H54 (cell line): ENCODE results near the gene ADGRA1.

Experiments used
- DNase-seq: peaks from one replicate; pipeline ENCODE4 v3.0.0; 2011; ENCODE audit warnings: low spot score, mixed read lengths; ENCODE audit not compliant: insufficient read length
- FAIRE-seq: peaks from 3 replicates; lab custom pipeline; 2011; peaks lifted over from hg19 to GRCh38; lab: Jason Lieb, UNC
- POLR2A ChIP-seq: IDR thresholded peaks from 2 replicates; pipeline ENCODE4 v1.6.1; 2011; ENCODE audit warnings: low read depth, mild to moderate bottlenecking, low read length

ADGRA1 gene

GRCh38 chr10:133076274-133077038 lies 11.3 kb upstream of the ADGRA1 start:
- DNase-seq (no peak), FAIRE-seq (no peak)
- no peak for TF ChIP-seq POLR2A

GRCh38 chr10:133079836-133080682 lies 7.7 kb upstream of the ADGRA1 start:
- DNase-seq (no peak), FAIRE-seq (no peak)
- no peak for TF ChIP-seq POLR2A

GRCh38 chr10:133080683-133081040 lies 7.1 kb upstream of the ADGRA1 start:
- DNase-seq: no peak
- no peak for TF ChIP-seq POLR2A
- FAIRE-seq: no peak

GRCh38 chr10:133081636-133082035 lies 6.1 kb upstream of the ADGRA1 start:
- DNase-seq (no peak), FAIRE-seq (no peak)
- TF ChIP-seq POLR2A: no peak

GRCh38 chr10:133082685-133083421 lies 4.9 kb upstream of the ADGRA1 start:
- TF ChIP-seq POLR2A: no peak
- FAIRE-seq (no peak), DNase-seq (no peak)

- FAIRE-seq (no peak), DNase-seq (no peak)
- no peak for TF ChIP-seq POLR2A
Measured at GRCh38 chr10:133083422-133084100, 4.2 kb upstream of the ADGRA1 start.

GRCh38 chr10:133084491-133084890 lies 3.2 kb upstream of the ADGRA1 start:
- no peak for TF ChIP-seq POLR2A
- DNase-seq (no peak), FAIRE-seq (no peak)

- DNase-seq (no peak), FAIRE-seq (no peak)
- TF ChIP-seq POLR2A: no peak
Measured at GRCh38 chr10:133085251-133086125, 2.2 kb upstream of the ADGRA1 start.

GRCh38 chr10:133086247-133086646 lies 1.5 kb upstream of the ADGRA1 start:
- TF ChIP-seq POLR2A: no peak
- FAIRE-seq (no peak), DNase-seq (no peak)

GRCh38 chr10:133087045-133087678 lies 562 bp upstream of the ADGRA1 start:
- no peak for TF ChIP-seq POLR2A
- FAIRE-seq (no peak), DNase-seq (no peak)

- TF ChIP-seq POLR2A: no peak
- FAIRE-seq (no peak), DNase-seq (no peak)
Measured at GRCh38 chr10:133088179-133088955, 643 bp downstream of the ADGRA1 start.
